ENCODE results near the gene LCLAT1.
A peak's percentile ranks its signal among the peaks of the same experiment; 100 is the strongest.

- TF ChIP-seq POLR2A (IDR thresholded peaks at IDR 0.05; ENCODE audit: low read length) (peak; percentile 86), GATA1 (IDR thresholded peaks at IDR 0.05; ENCODE audit: low read depth, low read length) (no peak)
These were observed at the start of gene LCLAT1 for GRCh38 chr2:30447149-30448045.

All from erythroblast (primary cell).